ENCODE data around the gene FCHSD2.

Gene FCHSD2

DNA sequence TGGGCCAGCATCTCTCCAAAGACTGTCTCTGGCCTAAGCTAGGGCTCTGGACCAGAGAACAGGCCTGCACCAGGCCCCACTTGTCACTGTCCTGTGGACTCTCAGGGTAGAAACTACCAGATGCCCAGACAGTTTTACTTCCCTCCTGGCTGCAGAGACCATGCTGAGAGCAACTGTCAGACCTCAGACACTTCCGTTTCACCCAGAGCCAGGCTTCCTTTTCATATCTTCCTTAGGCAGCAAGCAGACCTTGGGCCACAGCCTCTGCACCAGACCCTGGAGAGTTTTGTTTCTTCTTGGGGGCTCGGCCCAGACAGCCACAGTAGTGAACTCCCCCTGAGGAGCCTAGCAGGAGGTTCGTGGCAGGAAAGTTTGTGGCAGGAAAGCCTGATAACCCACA is 12.1 kb upstream of the FCHSD2 start:
- DNase-seq (ENCODE audit: extremely low spot score) = no peak
- TF ChIP-seq SP1 (IDR thresholded peaks at IDR 0.05) (no peak), CTBP1 (IDR thresholded peaks at IDR 0.05; ENCODE audit: borderline replicate concordance) (no peak), NFRKB (IDR thresholded peaks at IDR 0.05) (no peak), FOXA1 (IDR thresholded peaks at IDR 0.05) (no peak), SUZ12 (IDR thresholded peaks at IDR 0.05) (no peak)
- ChIA-PET CTCF (no interaction called here), POLR2A (no interaction called here)

DNA sequence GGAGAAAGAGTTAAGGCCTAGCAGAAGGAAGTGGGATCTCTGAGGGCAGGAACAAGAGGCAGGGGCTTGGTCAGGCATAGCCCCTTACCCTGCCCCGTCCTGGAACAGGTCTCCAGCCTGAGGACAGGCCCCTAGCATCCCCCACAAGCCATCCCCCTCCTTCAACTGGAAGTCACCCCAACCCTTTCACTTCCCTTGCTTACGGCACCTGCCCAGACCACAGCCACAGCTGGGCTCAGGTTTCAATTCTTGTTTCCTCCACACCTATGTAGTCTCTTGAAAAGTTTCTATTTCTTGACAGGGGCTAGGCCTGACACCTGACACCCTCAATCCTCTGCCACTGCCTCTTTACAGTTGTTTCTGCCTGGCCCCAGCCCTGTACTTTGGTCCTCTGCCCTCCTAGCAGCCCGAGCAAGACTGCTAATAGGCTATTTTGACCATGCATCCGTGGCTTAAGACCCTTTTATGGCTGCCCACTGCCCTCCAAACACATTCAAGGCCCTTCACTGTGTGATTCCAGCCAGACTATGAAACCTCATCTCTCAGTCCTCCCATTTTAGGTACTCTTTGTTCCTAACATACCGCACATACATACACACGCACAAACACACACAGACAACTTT is 10.9 kb upstream of the FCHSD2 start:
- no peak for DNase-seq (ENCODE audit: extremely low spot score)
- ChIA-PET POLR2A (interaction anchor here (0.9 kb wide), 1 partner anchor 11 kb away, joined by 5 read pairs; the partner anchor contains the start of gene FCHSD2), CTCF (interaction anchor here (1.4 kb wide), 1 partner anchor 11 kb away, joined by 4 read pairs; no protein-coding TSS in a partner anchor)
- TF ChIP-seq BHLHE40 (IDR thresholded peaks at IDR 0.05; ENCODE audit: borderline replicate concordance) = no peak
- TF ChIP-seq L3MBTL2 (conservative IDR thresholded peaks at IDR 0.05) = no peak
- no peak for TF ChIP-seq CTBP1 (IDR thresholded peaks at IDR 0.05; ENCODE audit: borderline replicate concordance)
- no peak for TF ChIP-seq FOXA1 (IDR thresholded peaks at IDR 0.05)
- TF ChIP-seq NFRKB (IDR thresholded peaks at IDR 0.05) = no peak
- no peak for TF ChIP-seq ELF4 (IDR thresholded peaks at IDR 0.05)
- no peak for TF ChIP-seq SUZ12 (IDR thresholded peaks at IDR 0.05)

DNA sequence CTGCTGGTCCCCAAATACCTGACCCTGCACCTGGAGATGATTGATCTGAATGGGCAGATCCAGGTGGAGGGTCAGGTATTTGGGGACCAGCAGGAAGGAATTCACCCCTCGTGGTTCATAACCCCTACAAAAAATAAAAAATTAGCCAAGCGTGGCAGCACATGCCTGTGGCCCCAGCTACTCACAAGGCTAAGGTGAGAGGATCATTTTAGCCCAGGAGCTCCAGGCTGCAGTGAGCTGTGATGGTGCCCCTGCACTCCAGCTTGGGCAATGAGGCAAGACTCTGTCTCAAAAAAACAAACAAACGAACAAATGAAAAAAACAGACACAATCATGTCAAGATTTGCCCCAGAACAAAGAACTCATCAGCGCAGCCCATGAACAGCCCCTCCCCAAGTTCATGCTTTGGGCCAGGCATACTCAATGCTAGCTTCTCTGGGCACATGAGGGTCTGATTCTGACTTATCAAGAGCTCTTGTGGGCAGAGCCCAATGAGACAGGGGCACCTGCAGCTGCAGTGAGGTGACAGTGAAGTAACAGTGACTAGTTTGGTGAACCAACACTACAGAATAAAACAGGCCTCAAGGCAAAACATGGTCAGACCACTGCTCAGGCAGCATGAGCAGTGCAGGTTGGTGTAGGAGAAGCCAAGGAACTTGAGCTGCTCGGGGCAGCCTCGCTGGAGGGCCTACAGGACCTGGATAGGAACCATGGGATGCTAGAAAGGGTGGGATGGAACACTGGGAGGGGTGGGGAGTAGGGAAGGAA is 10.2 kb upstream of the FCHSD2 start:
- TF ChIP-seq FOXM1 (IDR thresholded peaks at IDR 0.05; ENCODE audit: borderline replicate concordance) = no peak
- TF ChIP-seq FOXK2 (IDR thresholded peaks at IDR 0.05) = no peak
- TF ChIP-seq SP1 (IDR thresholded peaks at IDR 0.05) = no peak
- TF ChIP-seq, protein P1, sequence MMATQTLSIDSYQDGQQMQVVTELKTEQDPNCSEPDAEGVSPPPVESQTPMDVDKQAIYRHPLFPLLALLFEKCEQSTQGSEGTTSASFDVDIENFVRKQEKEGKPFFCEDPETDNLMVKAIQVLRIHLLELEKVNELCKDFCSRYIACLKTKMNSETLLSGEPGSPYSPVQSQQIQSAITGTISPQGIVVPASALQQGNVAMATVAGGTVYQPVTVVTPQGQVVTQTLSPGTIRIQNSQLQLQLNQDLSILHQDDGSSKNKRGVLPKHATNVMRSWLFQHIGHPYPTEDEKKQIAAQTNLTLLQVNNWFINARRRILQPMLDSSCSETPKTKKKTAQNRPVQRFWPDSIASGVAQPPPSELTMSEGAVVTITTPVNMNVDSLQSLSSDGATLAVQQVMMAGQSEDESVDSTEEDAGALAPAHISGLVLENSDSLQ (IDR thresholded peaks at IDR 0.05) = no peak
- DNase-seq (ENCODE audit: extremely low spot score) = no peak
- POLR2A ChIA-PET = interaction anchor here (0.9 to 1.7 kb wide), 2 partner anchors 10 kb away, joined by 5 read pairs; partner anchors contain the start of gene FCHSD2
- CTCF ChIA-PET = interaction anchor here (1.4 kb wide), 1 partner anchor 10 kb away, joined by 4 read pairs; no protein-coding TSS in a partner anchor

DNA sequence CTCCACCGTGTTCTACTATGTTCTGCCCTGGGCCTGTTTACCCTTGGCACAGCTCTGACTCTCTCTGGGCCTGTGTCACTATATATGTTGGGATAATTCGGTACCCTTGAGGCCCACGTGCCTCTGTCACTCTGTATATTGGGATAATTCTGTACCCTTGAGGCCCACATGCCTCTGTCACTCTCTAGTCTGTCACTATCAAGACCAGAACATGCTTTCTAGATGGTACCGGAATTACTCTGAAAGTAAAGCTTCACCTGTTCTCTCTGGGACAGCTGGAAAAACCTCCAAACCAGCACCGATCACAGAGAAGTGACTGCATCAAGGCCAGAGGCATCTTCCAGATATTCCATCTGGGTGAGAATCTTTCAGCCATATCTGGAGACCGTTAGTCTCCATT is 9.3 kb upstream of the FCHSD2 start:
- ChIA-PET CTCF (interaction anchor here (1.0 kb wide), 1 partner anchor 9 kb away, joined by 3 read pairs; no protein-coding TSS in a partner anchor), POLR2A (interaction anchor here (1.7 kb wide), 1 partner anchor 9 kb away, joined by 5 read pairs; the partner anchor contains the start of gene FCHSD2)
- DNase-seq (ENCODE audit: extremely low spot score) = no peak
- no peak for TF ChIP-seq L3MBTL2 (conservative IDR thresholded peaks at IDR 0.05)

DNA sequence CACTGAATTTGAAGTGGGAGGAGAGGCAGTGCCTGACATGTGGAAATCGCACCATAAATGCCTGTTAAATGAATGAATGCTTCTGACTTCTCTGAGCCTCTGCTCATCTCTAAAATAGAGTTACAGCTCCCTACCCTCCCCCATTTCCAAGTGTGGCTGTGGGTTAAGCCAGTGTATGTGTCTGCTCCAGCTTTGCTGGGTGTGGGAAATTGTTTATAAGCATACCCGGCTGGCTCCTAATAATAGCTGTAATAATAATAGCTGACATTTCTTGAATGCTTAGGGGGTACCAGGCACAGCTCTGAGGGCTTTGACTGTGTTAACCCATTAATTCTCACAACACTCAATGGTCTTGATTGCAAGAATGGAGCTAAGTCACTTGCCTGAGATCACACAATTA is 7.0 kb upstream of the FCHSD2 start:
- no peak for TF ChIP-seq FOXA1 (IDR thresholded peaks at IDR 0.05)
- no peak for TF ChIP-seq SUZ12 (IDR thresholded peaks at IDR 0.05)
- TF ChIP-seq LEF1 (IDR thresholded peaks at IDR 0.05; ENCODE audit: borderline replicate concordance) = no peak
- TF ChIP-seq BHLHE40 (IDR thresholded peaks at IDR 0.05; ENCODE audit: borderline replicate concordance) = no peak
- TF ChIP-seq HDGF (IDR thresholded peaks at IDR 0.05; ENCODE audit: borderline replicate concordance) = no peak
- TF ChIP-seq FOXK2 (IDR thresholded peaks at IDR 0.05) = no peak
- no peak for TF ChIP-seq ARNT (IDR thresholded peaks at IDR 0.05)
- TF ChIP-seq CTBP1 (IDR thresholded peaks at IDR 0.05; ENCODE audit: borderline replicate concordance) = no peak
- no peak for TF ChIP-seq FOXM1 (IDR thresholded peaks at IDR 0.05; ENCODE audit: borderline replicate concordance)
- TF ChIP-seq ZNF384 (IDR thresholded peaks at IDR 0.05) = no peak
- TF ChIP-seq, protein P1 (IDR thresholded peaks at IDR 0.05) = no peak
- ChIA-PET POLR2A (interaction anchor here (1.6 kb wide), 1 partner anchor 9 kb away, joined by 4 read pairs; no protein-coding TSS in a partner anchor), CTCF (no interaction called here)
- DNase-seq (ENCODE audit: extremely low spot score) = no peak

DNA sequence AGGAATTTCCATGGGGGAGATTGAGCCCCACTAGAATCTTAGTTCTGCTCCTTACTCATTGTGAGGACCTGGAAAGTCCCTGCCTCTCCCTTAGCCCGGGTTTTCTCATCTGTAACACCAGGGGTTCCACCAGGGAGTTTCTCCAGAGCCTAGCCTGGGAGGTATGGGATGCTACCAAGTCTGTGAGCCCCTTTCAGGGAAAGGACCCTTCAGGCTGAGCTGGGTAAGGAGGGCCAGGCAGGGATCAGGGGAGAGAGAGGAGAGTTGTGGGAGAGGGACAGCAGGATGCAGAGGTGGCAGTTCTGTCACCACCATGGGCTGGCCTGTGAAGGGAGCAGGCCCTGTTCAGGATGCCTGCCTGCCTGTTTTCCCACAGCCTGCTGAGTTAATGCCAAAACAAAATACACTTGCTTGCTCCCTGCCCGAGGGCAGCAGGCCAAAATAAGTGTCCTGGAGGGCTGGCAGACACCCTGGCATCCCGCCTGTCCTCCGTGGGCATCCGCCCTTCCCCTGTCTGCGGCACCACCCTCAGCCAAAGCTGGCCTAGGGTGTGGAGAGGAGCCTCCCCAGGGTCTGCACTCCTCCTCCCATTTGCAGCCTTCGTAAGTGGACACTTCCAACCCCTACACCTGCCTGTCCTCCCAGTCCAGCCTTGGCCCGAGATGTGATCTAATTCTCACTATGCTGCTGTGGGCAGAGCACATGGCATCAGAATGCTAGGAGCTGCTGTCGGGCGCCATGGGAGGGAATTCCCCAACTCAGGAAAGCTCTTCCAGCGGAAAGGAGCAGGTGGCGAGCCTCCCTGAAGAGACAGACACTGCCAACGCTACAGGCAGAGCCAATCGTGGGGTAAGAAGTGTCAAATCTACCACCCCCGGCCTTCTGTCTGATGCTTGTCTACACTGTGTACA is 5.9 kb upstream of the FCHSD2 start:
- ChIA-PET POLR2A (interaction anchor here (1.6 kb wide), 1 partner anchor 10 kb away, joined by 4 read pairs; no protein-coding TSS in a partner anchor), CTCF (no interaction called here)
- no peak for DNase-seq (ENCODE audit: extremely low spot score)
- TF ChIP-seq SP1 (IDR thresholded peaks at IDR 0.05) (no peak), TARDBP (IDR thresholded peaks at IDR 0.05) (no peak), FOXK2 (IDR thresholded peaks at IDR 0.05) (no peak), ELF4 (IDR thresholded peaks at IDR 0.05) (no peak), NFRKB (IDR thresholded peaks at IDR 0.05) (no peak), CTBP1 (IDR thresholded peaks at IDR 0.05; ENCODE audit: borderline replicate concordance) (no peak), BHLHE40 (IDR thresholded peaks at IDR 0.05; ENCODE audit: borderline replicate concordance) (no peak), ARNT (IDR thresholded peaks at IDR 0.05) (no peak), L3MBTL2 (conservative IDR thresholded peaks at IDR 0.05) (no peak), LEF1 (IDR thresholded peaks at IDR 0.05; ENCODE audit: borderline replicate concordance) (no peak), ZNF384 (IDR thresholded peaks at IDR 0.05) (no peak), FOXM1 (IDR thresholded peaks at IDR 0.05; ENCODE audit: borderline replicate concordance) (no peak), FOXA1 (IDR thresholded peaks at IDR 0.05) (no peak), SUZ12 (IDR thresholded peaks at IDR 0.05) (no peak), HDGF (IDR thresholded peaks at IDR 0.05; ENCODE audit: borderline replicate concordance) (no peak)
- TF ChIP-seq, protein P1 (IDR thresholded peaks at IDR 0.05) = no peak
